ENCODE measurements around the gene NAA40. TPM values are rescaled to one million over a fixed set of nuclear protein-coding genes. Genes with fewer than 3 reads are reported as not detected.

The NAA40 gene
- total RNA-seq, 1 donor from 2014 or later, result 64.5 TPM

- no peaks in the 10 kb centered on the region for H3K36me3 Mint-ChIP-seq (ENCODE audit: low read depth)
- H3K4me1 Mint-ChIP-seq, result peaks cover 24% of the 10 kb centered on the region
- peaks cover 7% of the 10 kb centered on the region for H3K27me3 Mint-ChIP-seq (ENCODE audit: low read depth)
- no peak overlapping the region for H3K27ac Mint-ChIP-seq (ENCODE audit: unreplicated experiment)
- H3K4me3 Mint-ChIP-seq, result peak overlapping the region; percentile 78
- no peaks in the 10 kb centered on the region for H3K9me3 Mint-ChIP-seq
- TF ChIP-seq CTCF (conservative IDR thresholded peaks at IDR 0.05), result no peak
- DNase-seq (ENCODE audit: low read depth, low spot score), result peak; percentile 24
These were observed 18.5 kb upstream of the NAA40 start for GRCh38 chr11:63920126-63920938.

GRCh38 chr11:63920939-63921417 is 17.8 kb upstream of the NAA40 start:
- Mint-ChIP-seq H3K36me3 (ENCODE audit: low read depth) (no peaks in the 10 kb centered on the region), H3K4me3 (peak overlapping the region; percentile 67), H3K27ac (ENCODE audit: unreplicated experiment) (no peak overlapping the region), H3K27me3 (ENCODE audit: low read depth) (peaks cover 7% of the 10 kb centered on the region), H3K4me1 (peaks cover 24% of the 10 kb centered on the region), H3K9me3 (no peaks in the 10 kb centered on the region)
- peak; percentile 64 for TF ChIP-seq CTCF (conservative IDR thresholded peaks at IDR 0.05)
- DNase-seq (ENCODE audit: low read depth, low spot score), result no peak

GRCh38 chr11:63922673-63923192 is 16.1 kb upstream of the NAA40 start:
- TF ChIP-seq CTCF (conservative IDR thresholded peaks at IDR 0.05), result no peak
- Mint-ChIP-seq H3K27ac (ENCODE audit: unreplicated experiment) (no peak overlapping the region), H3K36me3 (ENCODE audit: low read depth) (no peaks in the 10 kb centered on the region), H3K27me3 (ENCODE audit: low read depth) (peaks cover 4% of the 10 kb centered on the region), H3K4me1 (peaks cover 21% of the 10 kb centered on the region), H3K9me3 (no peaks in the 10 kb centered on the region), H3K4me3 (peak overlapping the region; percentile 52)
- no peak for DNase-seq (ENCODE audit: low read depth, low spot score)

- no peak overlapping the region for H3K27ac Mint-ChIP-seq (ENCODE audit: unreplicated experiment)
- no peaks in the 10 kb centered on the region for H3K36me3 Mint-ChIP-seq (ENCODE audit: low read depth)
- peaks cover 19% of the 10 kb centered on the region for H3K4me1 Mint-ChIP-seq
- TF ChIP-seq CTCF (conservative IDR thresholded peaks at IDR 0.05), result no peak
- no peak for DNase-seq (ENCODE audit: low read depth, low spot score)
- no peaks in the 10 kb centered on the region for H3K9me3 Mint-ChIP-seq
- peak overlapping the region; percentile 44 for H3K4me3 Mint-ChIP-seq
- H3K27me3 Mint-ChIP-seq (ENCODE audit: low read depth), result peaks cover 4% of the 10 kb centered on the region
These were observed 15.5 kb upstream of the NAA40 start for GRCh38 chr11:63923319-63923718.

- Mint-ChIP-seq H3K9me3 (no peaks in the 10 kb centered on the region), H3K4me1 (peaks cover 9% of the 10 kb centered on the region), H3K27ac (ENCODE audit: unreplicated experiment) (no peak overlapping the region), H3K36me3 (ENCODE audit: low read depth) (no peaks in the 10 kb centered on the region), H3K4me3 (no peak overlapping the region), H3K27me3 (ENCODE audit: low read depth) (no peaks in the 10 kb centered on the region)
- no peak for DNase-seq (ENCODE audit: low read depth, low spot score)
- TF ChIP-seq CTCF (conservative IDR thresholded peaks at IDR 0.05), result no peak
These were observed 9.2 kb upstream of the NAA40 start for GRCh38 chr11:63929616-63930015.

All from neural crest cell (in vitro differentiated cells).